ENCODE data around the gene CASP5.

CASP5 gene

DNA sequence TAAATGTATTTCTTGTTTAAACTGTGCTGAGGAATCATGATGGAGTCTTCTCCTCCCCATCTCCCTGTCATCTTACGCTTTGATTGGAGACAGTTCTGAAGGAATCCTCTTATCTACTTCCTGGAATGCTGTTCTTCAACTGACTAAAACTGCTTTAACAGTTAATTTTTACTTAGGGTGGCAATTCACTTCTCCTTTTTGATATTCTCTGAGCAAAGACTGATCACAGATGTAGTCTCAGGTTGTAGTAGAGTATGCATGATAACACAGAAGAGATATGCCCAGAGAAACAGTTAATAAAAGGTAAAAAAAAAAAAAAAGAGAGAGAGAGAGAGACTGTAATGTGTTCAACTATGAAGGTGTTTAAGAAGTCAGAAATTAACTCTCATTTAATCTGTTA lies 1.4 kb upstream of the CASP5 start:
- Histone ChIP-seq H3K4me1 (no peaks in the 10 kb centered on the region), H3K36me3 (no peaks in the 10 kb centered on the region), H3K4me3 (no peak overlapping the region), H3K27me3 (no peaks in the 10 kb centered on the region), H3K27ac (no peak overlapping the region), H3K9me3 (no peaks in the 10 kb centered on the region)
- intact Hi-C loops (cut with DNase I; ENCODE audit: low total_unique reads) = no loop called here
- no peak for DNase-seq
- TF ChIP-seq, protein P1, sequence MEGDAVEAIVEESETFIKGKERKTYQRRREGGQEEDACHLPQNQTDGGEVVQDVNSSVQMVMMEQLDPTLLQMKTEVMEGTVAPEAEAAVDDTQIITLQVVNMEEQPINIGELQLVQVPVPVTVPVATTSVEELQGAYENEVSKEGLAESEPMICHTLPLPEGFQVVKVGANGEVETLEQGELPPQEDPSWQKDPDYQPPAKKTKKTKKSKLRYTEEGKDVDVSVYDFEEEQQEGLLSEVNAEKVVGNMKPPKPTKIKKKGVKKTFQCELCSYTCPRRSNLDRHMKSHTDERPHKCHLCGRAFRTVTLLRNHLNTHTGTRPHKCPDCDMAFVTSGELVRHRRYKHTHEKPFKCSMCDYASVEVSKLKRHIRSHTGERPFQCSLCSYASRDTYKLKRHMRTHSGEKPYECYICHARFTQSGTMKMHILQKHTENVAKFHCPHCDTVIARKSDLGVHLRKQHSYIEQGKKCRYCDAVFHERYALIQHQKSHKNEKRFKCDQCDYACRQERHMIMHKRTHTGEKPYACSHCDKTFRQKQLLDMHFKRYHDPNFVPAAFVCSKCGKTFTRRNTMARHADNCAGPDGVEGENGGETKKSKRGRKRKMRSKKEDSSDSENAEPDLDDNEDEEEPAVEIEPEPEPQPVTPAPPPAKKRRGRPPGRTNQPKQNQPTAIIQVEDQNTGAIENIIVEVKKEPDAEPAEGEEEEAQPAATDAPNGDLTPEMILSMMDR (IDR thresholded peaks at IDR 0.05) = no peak

DNA sequence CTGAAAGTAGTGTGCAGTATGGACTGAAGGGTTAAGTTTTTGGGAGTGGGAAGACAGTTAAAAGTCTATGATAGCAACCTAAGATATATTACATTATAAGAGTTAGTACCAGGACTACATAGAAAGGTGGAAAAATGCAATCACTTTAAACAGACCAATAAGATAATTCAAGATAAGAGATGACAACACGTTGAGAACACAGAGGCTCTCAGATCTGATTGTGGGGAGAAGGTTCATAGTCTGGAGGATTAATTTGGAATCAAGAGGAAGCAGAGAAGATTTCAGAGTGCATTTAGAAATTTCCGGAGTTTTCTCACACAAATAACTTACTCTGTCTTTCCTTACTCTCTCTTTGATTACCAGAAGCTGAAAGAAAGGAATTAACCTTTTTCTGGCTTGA lies 441 bp downstream of the CASP5 start:
- Histone ChIP-seq H3K4me1 (no peaks in the 10 kb centered on the region), H3K4me3 (no peak overlapping the region), H3K27me3 (no peaks in the 10 kb centered on the region), H3K9me3 (no peaks in the 10 kb centered on the region), H3K36me3 (no peaks in the 10 kb centered on the region), H3K27ac (no peak overlapping the region)
- TF ChIP-seq, protein P1 (IDR thresholded peaks at IDR 0.05) = no peak
- intact Hi-C loops (cut with DNase I; ENCODE audit: low total_unique reads) = no loop called here
- DNase-seq = no peak

- H3K9me3 ChIP-seq = no peaks in the 10 kb centered on the region
- no peak overlapping the region for H3K27ac ChIP-seq
- TF ChIP-seq, protein P1 (IDR thresholded peaks at IDR 0.05) = no peak
- no peaks in the 10 kb centered on the region for H3K36me3 ChIP-seq
- H3K4me3 ChIP-seq = no peak overlapping the region
- H3K4me1 ChIP-seq = no peaks in the 10 kb centered on the region
- intact Hi-C loops (cut with DNase I; ENCODE audit: low total_unique reads) = no loop called here
- no peak for DNase-seq
- no peaks in the 10 kb centered on the region for H3K27me3 ChIP-seq
Observed at GRCh38 chr11:105007463-105007862, 15.5 kb downstream of the CASP5 start.

- no peak for DNase-seq
- TF ChIP-seq, protein P1 (IDR thresholded peaks at IDR 0.05) = no peak
- Histone ChIP-seq H3K4me1 (no peaks in the 10 kb centered on the region), H3K9me3 (no peaks in the 10 kb centered on the region), H3K36me3 (no peaks in the 10 kb centered on the region), H3K27me3 (no peaks in the 10 kb centered on the region), H3K4me3 (no peak overlapping the region), H3K27ac (no peak overlapping the region)
- intact Hi-C loops (cut with DNase I; ENCODE audit: low total_unique reads) = no loop called here
Observed at GRCh38 chr11:105005451-105005845, 17.5 kb downstream of the CASP5 start.

- intact Hi-C loops (cut with DNase I; ENCODE audit: low total_unique reads) = no loop called here
- Histone ChIP-seq H3K4me3 (no peak overlapping the region), H3K27ac (no peak overlapping the region), H3K4me1 (no peaks in the 10 kb centered on the region), H3K36me3 (no peaks in the 10 kb centered on the region), H3K27me3 (no peaks in the 10 kb centered on the region), H3K9me3 (no peaks in the 10 kb centered on the region)
- TF ChIP-seq, protein P1 (IDR thresholded peaks at IDR 0.05) = no peak
- no peak for DNase-seq
Observed at GRCh38 chr11:105004021-105004420, 18.9 kb downstream of the CASP5 start.

DNA sequence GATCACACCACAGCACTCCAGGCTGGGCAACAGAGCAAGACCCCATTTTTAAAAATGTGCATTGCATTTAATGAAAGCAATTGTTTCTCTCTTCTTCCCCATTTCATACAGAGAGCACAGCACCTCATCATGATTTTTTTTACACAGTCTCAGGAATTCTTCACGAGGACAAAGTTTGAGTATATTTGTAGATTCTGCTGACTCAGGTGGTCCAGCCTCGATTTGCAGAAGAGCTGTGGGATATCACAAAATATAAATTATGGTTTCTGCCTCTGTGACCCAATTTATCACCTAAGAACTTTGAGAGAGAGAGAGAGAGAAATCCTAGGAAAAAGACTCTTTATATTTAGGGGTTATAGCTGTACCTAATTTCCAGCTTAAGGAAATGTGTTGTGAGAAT lies 19.8 kb downstream of the CASP5 start:
- H3K9me3 ChIP-seq = no peaks in the 10 kb centered on the region
- DNase-seq = no peak
- H3K27me3 ChIP-seq = no peaks in the 10 kb centered on the region
- no peaks in the 10 kb centered on the region for H3K4me1 ChIP-seq
- H3K27ac ChIP-seq = no peak overlapping the region
- H3K36me3 ChIP-seq = no peaks in the 10 kb centered on the region
- H3K4me3 ChIP-seq = no peak overlapping the region
- intact Hi-C loops (cut with DNase I; ENCODE audit: low total_unique reads) = no loop called here
- TF ChIP-seq, protein P1 (IDR thresholded peaks at IDR 0.05) = no peak
